Coronary artery (tissue), 2 donors: Measurements from ENCODE around the gene IARS2.

Source experiments
- DNase-seq: peaks from one replicate; pipeline ENCODE4 v3.0.0-alpha.2; 2017; ENCODE audit warnings: low spot score
- H3K27ac ChIP-seq, 2 donors: fragments of 200-600 bp; sonication (generic); one replicate each; pipeline ENCODE4 v1.5.1; 2016 to 2019
- H3K4me3 ChIP-seq: fragments of 200-600 bp; sonication (generic); 2 replicates; pipeline ENCODE4 v1.5.1; 2016; ENCODE audit warnings: mild to moderate bottlenecking, moderate library complexity
- CTCF ChIP-seq: fragments of 200-600 bp; sonication (generic); IDR thresholded peaks from one replicate; pipeline ENCODE4 v1.5.1; 2019; ENCODE audit warnings: antibody characterized with exemption

The IARS2 gene

GRCh38 chr1:220170836-220171526, 77.0 kb downstream of the IARS2 start:
- no peak for DNase-seq
- no peak for TF ChIP-seq CTCF

GRCh38 chr1:220176540-220176939, 82.6 kb downstream of the IARS2 start:
- DNase-seq, result no peak
- no peak overlapping the region for H3K4me3 ChIP-seq
- H3K27ac ChIP-seq, result no peak overlapping the region
- no peak for TF ChIP-seq CTCF

More at GRCh38 chr1:220170836-220171526, 77.0 kb downstream of the IARS2 start:
- Histone ChIP-seq H3K4me3 (no peak overlapping the region), H3K27ac (no peak overlapping the region)

- TF ChIP-seq CTCF, result no peak
- DNase-seq, result no peak
- H3K4me3 ChIP-seq, result no peak overlapping the region
- no peak overlapping the region for H3K27ac ChIP-seq
Measured at GRCh38 chr1:220182111-220182510, 88.2 kb downstream of the IARS2 start.

GRCh38 chr1:220182656-220183055, 88.7 kb downstream of the IARS2 start:
- no peak overlapping the region for H3K4me3 ChIP-seq
- H3K27ac ChIP-seq, result no peak overlapping the region
- DNase-seq, result no peak
- TF ChIP-seq CTCF, result no peak

- no peak for DNase-seq
- no peak for TF ChIP-seq CTCF
- H3K27ac ChIP-seq, result no peak overlapping the region
- no peak overlapping the region for H3K4me3 ChIP-seq
Measured at GRCh38 chr1:220184506-220184905, 90.6 kb downstream of the IARS2 start.

GRCh38 chr1:220186752-220187151, 92.8 kb downstream of the IARS2 start:
- no peak for TF ChIP-seq CTCF
- no peak overlapping the region for H3K4me3 ChIP-seq
- H3K27ac ChIP-seq, result no peak overlapping the region
- DNase-seq, result no peak

GRCh38 chr1:220188538-220188937, 94.6 kb downstream of the IARS2 start:
- no peak for TF ChIP-seq CTCF
- no peak overlapping the region for H3K27ac ChIP-seq
- H3K4me3 ChIP-seq, result no peak overlapping the region
- no peak for DNase-seq
